SK-N-SH treated with all-trans-retinoic acid at 6 μM for 48 hours (cell line): ENCODE data around the gene KLF15.

Source experiments
- CREB5 ChIP-seq: fragments of 250-450 bp; sonication (Bioruptor Pico); IDR thresholded peaks from 2 replicates; pipeline ENCODE4 v1.5.1; 2020; ENCODE audit warnings: low read depth, mild to moderate bottlenecking, moderate library complexity
- ESRRG ChIP-seq: fragments of 250-450 bp; sonication (Bioruptor Pico); IDR thresholded peaks from 2 replicates; pipeline ENCODE4 v1.6.1; 2021; ENCODE audit warnings: mild to moderate bottlenecking
- ISL1 ChIP-seq: fragments of 250-450 bp; sonication (Bioruptor Pico); IDR thresholded peaks from 2 replicates; pipeline ENCODE4 v2.1.2; 2022; ENCODE audit warnings: mild to moderate bottlenecking, moderate library complexity
- PATZ1 ChIP-seq: fragments of 250-450 bp; sonication (Bioruptor Pico); IDR thresholded peaks from 2 replicates; pipeline ENCODE4 v1.8.0; 2020; ENCODE audit warnings: mild to moderate bottlenecking, moderate library complexity, borderline replicate concordance
- POU6F1 ChIP-seq: fragments of 250-450 bp; sonication (Bioruptor Pico); IDR thresholded peaks from 2 replicates; pipeline ENCODE4 v1.8.0; 2021; ENCODE audit warnings: low read depth, mild to moderate bottlenecking, moderate library complexity, borderline replicate concordance
- RARB ChIP-seq: fragments of 250-450 bp; sonication (Bioruptor Pico); IDR thresholded peaks from 2 replicates; pipeline ENCODE4 v1.8.0; 2021; ENCODE audit warnings: mild to moderate bottlenecking, moderate library complexity
- SNAI2 ChIP-seq: fragments of 250-450 bp; sonication (Bioruptor Pico); IDR thresholded peaks from 2 replicates; pipeline ENCODE4 v1.5.0; 2020; ENCODE audit warnings: mild to moderate bottlenecking, moderate library complexity
- TCF4 ChIP-seq: fragments of 250-450 bp; sonication (Bioruptor Pico); IDR thresholded peaks from 2 replicates; pipeline ENCODE4 v1.8.0; 2021; ENCODE audit warnings: mild to moderate bottlenecking, moderate library complexity, borderline replicate concordance
- TOX ChIP-seq: fragments of 250-450 bp; sonication (Bioruptor Pico); IDR thresholded peaks from 2 replicates; pipeline ENCODE4 v1.8.0; 2021; ENCODE audit warnings: mild to moderate bottlenecking, moderate library complexity, borderline replicate concordance
- ZFP3 ChIP-seq: fragments of 250-450 bp; sonication (Bioruptor Pico); IDR thresholded peaks from 2 replicates; pipeline ENCODE4 v1.5.0; 2020; ENCODE audit warnings: mild to moderate bottlenecking, moderate library complexity
- ZFP30 ChIP-seq: fragments of 450-650 bp; formaldehyde crosslinking; IDR thresholded peaks from 2 replicates; pipeline ENCODE4 v1.5.0; 2022; ENCODE audit warnings: mild to moderate bottlenecking, moderate library complexity

GRCh38 chr3:126364731-126365301, 7.6 kb upstream of the KLF15 start:
- TF ChIP-seq CREB5 (CRISPR knock-in tag): no peak
- no peak for TF ChIP-seq PATZ1 (CRISPR knock-in tag)
- TF ChIP-seq SNAI2: no peak
- no peak for TF ChIP-seq ESRRG (CRISPR knock-in tag)
- TF ChIP-seq ISL1 (CRISPR knock-in tag): no peak
- TF ChIP-seq TCF4 (CRISPR knock-in tag): no peak
- no peak for TF ChIP-seq ZFP30 (CRISPR knock-in tag)
- TF ChIP-seq POU6F1: no peak
- no peak for TF ChIP-seq ZFP3 (CRISPR knock-in tag)
- no peak for TF ChIP-seq TOX
- no peak for TF ChIP-seq RARB (CRISPR knock-in tag)
